GM12892 (cell line): ENCODE measurements around the gene MMRN1.

ENCODE experiments used
- POLR2A ChIP-seq: IDR thresholded peaks from 2 replicates; pipeline ENCODE4 v1.6.1; 2011; ENCODE audit warnings: low read depth, low read length, control low read depth
- POLR2AphosphoS5 ChIP-seq: IDR thresholded peaks from 2 replicates; pipeline ENCODE4 v1.6.1; 2011; ENCODE audit warnings: low read depth, low read length, control low read depth
- TAF1 ChIP-seq: IDR thresholded peaks from 2 replicates; pipeline ENCODE4 v1.6.1; 2011; ENCODE audit warnings: low read depth, mild to moderate bottlenecking, control low read depth, low read length, borderline replicate concordance

DNA sequence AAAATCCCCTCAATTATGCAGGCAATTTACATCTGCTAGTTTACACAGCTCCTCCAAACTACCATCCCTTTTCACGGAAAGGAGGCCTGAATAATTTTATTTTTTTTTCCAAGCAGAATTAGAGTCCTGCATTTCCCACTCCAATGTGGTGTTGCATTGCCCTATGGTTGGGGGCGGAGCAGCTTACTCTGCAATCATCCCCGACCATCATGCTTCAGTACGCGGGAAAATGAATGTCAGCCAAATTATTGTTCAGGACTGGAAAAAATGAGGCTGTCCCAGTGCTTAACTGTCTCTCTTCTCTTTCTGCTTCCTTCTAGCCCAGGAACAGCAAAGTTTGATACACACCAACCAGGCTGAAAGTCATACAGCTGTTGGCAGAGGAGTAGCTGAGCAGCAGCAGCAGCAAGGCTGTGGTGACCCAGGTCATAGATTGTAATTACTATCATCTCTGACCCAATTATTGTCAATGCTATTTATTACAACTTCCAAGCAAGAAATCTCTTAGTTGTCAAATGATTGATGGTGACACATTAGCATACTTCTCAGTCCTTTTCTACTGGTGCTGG lies 28.3 kb downstream of the MMRN1 start:
- TF ChIP-seq POLR2A (no peak), POLR2AphosphoS5 (no peak), TAF1 (no peak)
